ENCODE measurements around the gene TARDBP.
"Not testable (repeated sequence)": the region's sequence is repeated elsewhere in the genome, so short reads cannot be mapped to it uniquely, and the experiment has no call there.

The TARDBP gene

DNA sequence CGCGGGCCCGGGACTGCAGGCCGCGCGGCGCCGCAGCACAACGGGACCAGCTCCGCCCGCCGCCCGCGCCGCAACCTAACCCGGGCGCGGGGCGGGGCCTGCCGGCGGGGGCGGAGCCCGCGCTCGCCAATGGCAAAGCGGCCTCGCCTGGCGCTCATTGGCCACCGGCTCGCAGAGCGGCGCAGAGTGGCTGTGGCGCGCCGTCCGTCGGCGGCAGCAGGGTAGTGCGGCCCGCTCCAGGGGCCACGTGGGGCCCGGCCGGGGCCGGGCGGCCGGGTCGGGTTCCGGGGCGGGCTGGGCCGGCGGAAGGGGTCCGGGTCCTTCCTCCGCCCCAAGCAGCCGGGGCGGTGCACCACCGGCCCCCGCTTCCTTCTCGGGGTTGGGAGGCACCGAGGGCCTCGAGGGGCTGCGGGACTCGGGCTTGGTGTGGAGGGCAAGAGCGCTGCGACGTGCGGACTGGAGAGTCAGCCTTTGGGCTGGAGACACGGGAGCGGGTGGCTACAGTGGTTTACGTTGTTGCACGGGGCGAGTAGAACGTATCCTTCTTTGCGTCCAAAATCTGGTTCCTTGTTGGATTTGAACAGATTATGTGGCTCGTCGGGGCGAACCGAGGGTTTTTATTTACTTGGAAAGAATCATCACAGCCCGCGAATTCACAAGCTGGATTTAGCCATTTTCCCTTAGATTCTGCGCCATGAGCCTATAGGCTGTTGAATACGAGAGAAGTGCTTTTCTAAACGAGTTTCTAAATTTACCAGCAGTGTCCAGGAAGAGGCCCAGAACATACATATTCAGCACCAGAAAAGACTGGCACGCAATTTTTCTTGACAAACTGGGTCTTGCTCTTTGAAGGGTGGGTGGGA, 47.7 kb downstream of the TARDBP start, which contains the start of gene SRM:
SRM (minus strand) TSS at position 51 of the 863 bp plus-strand sequence. CDS start 75 bp downstream, outside the sequence.
- peak; percentile 98 for DNase-seq (ENCODE audit: low spot score)

DNA sequence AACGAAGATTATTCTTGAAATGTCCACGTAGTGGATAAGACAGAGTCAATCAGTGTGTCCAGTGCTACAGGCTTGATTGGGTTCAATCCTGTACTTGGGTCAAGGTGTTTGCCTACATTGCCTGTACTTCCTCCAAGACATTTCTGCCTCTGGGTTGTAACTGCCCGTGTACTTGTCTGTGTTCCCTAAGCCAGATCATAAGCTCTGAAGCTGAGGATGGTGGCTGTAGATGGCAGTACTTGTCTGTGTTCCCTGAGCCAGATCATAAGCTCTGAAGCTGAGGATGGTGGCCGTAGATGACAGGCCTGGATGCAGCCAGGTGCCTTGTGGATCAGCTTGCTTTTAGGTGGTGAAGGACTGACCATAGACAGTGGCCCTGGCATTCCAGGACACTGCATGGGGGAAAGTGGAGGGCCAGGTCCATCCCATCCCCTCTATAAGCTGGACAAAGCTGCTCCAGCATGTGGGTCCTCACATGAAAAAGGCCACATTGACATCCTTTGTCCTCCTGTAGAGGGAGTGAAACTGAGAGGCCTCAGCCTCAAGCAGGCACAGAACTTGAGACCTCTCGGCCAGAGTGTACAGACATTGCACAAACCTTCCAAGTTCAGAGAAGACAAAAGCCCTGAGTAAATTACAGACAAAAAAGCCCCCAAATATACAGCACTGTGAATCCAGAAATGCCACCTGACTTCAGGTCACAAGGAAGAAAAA, 49.4 kb downstream of the TARDBP start:
- peak; percentile 52 for DNase-seq (ENCODE audit: low spot score)

DNA sequence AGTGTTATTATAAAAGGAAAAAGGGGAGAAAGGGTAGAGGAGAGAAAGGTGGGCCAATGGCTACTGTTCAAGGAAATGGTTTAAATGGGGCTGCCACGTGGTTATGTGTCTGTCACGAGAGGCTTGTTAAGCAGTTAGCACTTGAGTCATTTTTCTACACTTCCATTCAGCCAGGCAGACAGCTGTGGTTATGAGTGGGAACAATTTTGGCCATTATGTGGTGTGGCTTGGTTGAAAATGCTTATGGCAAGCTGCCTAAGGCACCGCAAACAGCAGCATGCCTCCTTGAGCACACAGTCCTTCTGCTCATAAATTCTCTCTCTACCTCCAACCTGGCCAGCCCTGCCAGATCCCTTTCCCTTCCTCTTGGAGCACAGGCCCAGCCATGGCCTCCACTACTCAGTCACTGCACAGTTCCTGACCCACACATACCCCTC, 50.5 kb downstream of the TARDBP start:
- DNase-seq (ENCODE audit: low spot score): no peak

DNA sequence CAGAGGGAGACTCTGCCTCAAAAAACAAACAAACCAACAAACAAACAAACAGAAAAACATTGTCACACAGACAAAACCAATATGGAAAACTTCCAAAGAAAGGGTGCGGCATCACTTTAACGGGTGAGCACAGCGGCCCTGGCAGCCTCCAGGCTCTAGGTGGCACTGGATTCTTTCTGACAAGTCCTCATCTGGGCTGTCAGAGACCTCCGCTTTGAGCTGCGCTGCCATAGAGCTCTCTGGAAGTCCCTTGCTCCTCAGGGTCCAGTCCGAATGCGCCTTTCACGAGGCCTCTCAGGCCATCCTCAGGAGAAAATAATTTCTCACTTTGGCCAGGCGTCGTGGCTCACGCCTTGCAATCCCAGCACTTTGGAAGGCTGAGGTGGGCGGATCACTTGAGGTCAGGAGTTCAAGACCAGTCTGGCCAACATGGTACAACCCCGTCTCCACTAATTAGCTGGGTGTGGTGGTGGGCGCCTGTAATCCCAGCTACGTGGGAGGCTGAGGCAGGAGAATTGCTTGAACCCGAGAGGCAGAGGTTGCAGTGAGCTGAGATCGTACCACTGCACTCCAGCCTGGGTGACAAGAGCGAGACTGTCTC, 51.6 kb downstream of the TARDBP start:
- not testable (repeated sequence) for DNase-seq (ENCODE audit: low spot score)

DNA sequence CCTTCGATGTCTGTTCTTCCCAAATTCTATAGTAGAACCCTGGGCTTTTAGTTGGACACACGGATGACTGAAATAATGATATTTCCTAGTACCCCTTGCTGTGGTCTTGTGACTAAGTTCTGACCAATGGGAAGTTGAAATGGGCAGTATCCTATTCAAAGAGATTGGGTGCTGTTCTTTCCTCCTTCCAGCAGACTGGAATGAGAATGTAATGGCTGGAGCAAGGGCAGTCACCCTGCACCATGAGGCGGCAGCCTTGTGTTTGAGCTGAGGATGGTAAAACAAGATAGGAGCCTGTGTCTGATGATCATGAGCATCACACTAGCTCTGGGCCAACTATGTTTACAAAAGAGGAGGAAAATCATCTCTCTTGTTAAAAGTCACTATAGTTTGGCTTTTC, 52.5 kb downstream of the TARDBP start:
- DNase-seq (ENCODE audit: low spot score): no peak

DNA sequence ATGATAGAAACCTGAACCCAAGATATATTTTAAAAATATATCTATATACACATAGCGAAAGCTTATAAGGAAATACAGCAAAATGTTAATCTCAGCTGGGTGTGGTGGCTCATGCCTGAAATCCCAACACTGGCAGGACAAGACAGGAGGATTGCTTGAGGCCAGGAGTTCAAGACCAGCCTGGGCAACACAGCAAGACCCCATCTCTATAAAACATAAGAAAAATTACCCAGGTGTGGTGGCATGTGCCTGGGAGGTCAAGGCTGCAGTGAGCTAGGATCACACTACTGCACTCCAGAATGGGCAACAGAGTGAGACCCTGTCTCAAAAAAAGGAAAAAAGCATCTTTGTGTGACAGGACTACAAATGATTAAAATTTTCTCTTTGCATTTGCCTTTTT, 53.3 kb downstream of the TARDBP start:
- DNase-seq (ENCODE audit: low spot score): no peak

DNA sequence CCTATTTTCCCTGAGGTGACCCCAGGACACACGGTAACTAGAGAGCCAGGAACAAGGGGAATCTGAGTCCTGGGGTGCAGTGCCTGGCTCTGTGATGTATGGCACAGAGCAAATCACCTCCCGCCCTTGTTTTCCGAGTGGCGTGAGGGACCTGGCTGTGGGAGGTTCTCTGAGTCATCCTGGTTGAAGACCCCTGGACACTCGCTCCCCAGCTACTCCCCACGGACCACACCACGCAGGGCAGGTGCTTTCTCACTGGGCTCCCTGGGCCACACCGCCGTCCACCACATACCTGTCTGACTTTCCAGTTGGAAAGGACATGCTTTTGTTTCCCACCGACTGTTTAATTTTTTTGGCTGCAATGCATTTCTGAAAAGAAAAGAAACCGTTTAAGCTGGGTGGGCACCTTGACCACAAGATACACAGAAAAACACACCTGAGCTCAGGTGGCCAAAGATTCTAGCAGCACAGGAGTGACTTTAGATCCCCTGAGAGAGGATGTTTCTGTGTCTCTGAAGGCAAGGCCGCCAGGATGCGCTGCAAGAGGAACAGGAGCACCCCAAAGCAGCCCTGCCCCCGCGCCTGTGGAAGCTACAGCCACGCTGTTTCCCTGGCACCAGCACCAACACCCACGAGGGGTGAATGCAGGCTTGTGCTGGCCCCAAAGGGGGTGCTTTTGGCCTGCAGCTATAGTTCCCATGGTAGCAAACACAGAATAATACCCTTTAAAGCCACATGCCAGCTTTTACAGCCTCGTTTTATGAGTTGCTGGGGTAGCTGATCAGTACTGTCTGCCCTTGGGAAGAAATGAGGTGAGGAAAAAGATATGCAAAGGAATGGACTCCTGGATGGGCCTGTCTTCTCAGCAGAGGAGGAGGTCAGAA, 55.5 kb downstream of the TARDBP start:
- no peak for DNase-seq (ENCODE audit: low spot score)

DNA sequence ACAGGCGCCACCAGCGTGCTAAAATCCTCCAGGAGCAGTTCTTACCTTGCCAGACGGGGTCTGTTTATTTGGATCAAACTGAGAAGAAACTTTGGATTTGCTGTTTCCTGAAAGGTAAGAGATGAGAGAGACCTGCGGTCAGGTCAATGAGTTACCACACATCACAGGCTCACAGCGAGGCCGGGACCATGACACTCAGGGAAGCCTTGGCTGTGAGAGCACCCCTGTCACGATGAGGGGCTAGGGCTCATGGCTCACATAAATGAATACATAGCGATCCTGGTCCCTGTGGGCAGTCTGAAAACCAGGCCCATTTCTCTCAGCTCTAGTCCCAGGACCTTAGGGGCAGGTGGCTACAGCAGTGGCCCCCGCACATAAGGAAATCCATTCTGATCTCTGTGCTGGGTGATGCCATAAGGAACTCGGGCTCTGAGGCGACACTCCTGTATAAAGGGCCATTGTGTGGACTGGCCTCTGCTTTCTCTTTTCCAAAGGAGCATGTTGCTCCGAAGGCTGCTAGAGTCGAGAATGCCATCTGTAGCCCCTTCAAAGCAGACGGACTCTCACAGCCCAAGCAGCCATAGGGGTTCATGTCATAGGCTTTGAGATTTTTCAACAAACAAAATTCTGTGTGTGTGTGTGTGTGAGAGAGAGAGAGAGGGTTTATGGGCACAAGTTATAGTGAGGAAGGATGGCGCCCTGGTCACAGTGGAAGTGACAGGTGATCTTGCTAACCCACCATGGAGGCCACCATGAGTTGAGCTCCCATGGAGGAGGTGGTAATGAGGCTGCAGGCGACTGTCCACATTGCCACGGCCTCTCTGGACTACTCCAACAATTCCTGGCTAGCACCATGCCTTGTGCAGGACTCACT, 56.4 kb downstream of the TARDBP start:
- DNase-seq (ENCODE audit: low spot score): no peak

DNA sequence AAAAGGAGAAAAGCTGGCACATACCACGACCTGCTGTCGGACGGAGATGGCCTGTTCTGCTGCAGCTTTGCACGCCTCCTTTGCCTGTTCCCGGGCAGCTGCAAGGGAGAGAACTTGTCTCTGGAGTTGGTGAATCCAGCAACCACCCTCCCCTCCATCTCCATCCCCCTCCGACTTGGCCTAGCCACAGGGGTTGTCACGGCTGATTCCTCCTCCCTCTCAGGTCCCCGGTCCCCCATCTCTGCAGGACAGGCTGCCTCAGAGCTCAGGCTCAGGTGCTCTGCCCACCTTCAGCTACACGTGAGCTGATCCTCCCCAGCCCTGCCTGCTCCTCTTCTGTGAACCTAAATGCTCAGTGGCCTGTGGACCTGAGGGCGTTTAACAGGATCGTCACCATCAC, 58.4 kb downstream of the TARDBP start:
- no peak for DNase-seq (ENCODE audit: low spot score)

DNA sequence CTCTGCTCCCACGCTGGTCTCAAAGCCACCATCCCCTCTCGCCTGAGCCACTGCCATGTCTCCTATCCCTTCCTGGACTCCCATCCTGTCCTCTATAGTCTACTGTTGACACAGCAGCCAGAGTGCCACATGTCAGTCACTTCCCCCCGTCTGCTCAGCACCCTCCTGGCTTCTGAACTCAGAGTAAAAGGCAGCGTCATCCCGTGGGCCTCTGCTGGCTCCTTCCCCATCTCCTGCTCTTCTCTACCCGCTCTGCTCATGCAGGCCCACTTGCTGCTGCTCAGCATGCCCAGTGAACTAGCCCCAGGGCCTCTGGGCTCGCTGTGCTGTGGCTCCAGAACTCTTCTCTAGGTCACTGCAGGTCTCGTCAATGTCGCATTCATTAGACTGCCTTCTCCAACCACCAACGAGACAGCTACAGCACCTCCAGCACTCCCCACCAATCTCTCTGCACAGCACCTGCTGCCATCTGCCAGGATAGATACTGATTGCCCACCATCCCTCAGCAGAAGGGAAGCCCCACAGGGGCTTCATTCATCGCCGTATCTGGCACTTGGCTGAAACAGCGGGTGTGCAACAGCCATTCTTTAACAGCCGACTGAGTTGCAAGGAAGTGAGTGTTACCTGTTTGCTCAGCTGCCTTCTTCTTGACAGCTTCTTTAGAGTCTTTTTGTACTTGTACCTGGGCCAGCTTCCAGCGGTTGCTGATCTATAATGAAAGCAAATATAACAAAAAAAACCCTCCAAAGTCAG, 59.2 kb downstream of the TARDBP start:
- no peak for DNase-seq (ENCODE audit: low spot score)

DNA sequence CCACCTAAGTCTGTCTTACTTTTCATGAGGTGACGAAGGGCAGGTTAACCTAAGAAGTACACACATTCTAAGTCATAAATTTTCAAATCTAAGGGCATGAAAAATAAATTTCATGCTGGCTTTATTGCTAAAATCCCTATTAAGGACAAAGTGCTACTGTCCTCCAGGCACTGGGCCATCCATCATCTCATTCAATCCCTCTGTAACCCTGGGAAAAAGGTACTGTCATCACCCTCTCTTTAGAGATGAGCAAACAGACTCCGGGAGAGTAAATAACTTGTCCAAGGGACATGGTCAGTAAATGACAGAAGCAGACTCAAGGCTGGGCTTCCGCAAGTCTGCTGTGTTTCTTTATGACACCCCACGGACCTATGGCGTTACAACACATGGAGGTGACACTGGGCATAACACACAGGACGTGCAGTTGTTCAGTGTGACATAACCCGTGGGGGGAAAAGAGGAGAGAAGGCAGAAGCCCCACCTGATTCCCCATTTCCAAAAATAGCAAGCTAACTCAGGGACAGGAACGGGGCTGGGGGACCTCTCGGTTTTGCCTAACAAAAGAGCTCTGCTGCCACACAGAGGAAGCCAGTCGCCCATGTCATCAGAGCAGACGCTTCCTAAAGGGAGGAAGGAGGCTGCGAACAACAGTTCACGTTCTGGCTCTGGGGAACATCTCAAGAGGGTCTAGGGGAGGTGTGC, 59.9 kb downstream of the TARDBP start:
- no peak for DNase-seq (ENCODE audit: low spot score)

DNA sequence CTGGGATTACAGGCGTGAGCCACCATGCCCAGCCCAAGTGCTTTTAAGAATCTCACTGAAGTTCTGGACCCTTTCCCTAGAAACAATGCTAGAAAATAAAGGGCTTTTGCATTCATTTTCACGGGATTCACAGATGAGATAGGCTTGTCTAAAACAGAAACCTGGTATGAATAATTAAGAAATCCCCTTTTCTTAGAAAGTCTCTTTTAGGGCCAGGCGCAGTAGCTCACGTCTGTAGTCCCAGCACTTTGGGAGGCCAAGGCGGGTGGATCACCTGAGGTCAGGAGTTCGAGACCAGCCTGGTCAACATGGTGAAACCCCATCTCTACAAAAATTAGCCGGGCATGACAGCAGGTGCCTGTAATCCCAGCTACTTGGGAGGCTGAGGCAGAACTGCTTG, 60.9 kb downstream of the TARDBP start:
- not testable (repeated sequence) for DNase-seq (ENCODE audit: low spot score)
